Activated CD8-positive, alpha-beta T cell treated with anti-CD3 and anti-CD28 coated beads for 36 hours (primary cell): ENCODE data around the gene NR5A2. TPM values are rescaled to one million over a fixed set of nuclear protein-coding genes. Genes with fewer than 3 reads are reported as not detected.

Experiments used
- ATAC-seq: fragments of 200-7000 bp; cut with Tn5 transposase; one replicate; pipeline ENCODE4 v1.10.0; 2021; ENCODE audit warnings: mild to moderate bottlenecking, moderate library complexity
- CTCF ChIA-PET: fragments of 350-600 bp; sonication (Branson Sonifier 250); formaldehyde crosslinking; loops from one replicate; lab custom pipeline; 2021; ENCODE audit warnings: antibody characterized with exemption; lab: Charles Lee
- POLR2A ChIA-PET: fragments of 350-600 bp; sonication (Branson Sonifier 250); formaldehyde crosslinking; loops from one replicate; lab custom pipeline; 2021; ENCODE audit warnings: antibody characterized with exemption; lab: Charles Lee
- DNase-seq: peaks from one replicate; pipeline ENCODE4 v3.0.0-alpha.2; 2020
- H3K27ac Mint-ChIP-seq: one replicate; pipeline ENCODE4 v1.8.0; 2021; ENCODE audit warnings: mild to moderate bottlenecking, mixed read lengths
- H3K27me3 Mint-ChIP-seq: one replicate; pipeline ENCODE4 v1.8.0; 2021; ENCODE audit warnings: mixed read lengths
- H3K36me3 Mint-ChIP-seq: one replicate; pipeline ENCODE4 v1.8.0; 2021; ENCODE audit warnings: low read depth, mixed read lengths
- H3K4me1 Mint-ChIP-seq: one replicate; pipeline ENCODE4 v1.8.0; 2021; ENCODE audit warnings: low read depth, mixed read lengths
- H3K4me3 Mint-ChIP-seq: one replicate; pipeline ENCODE4 v1.8.0; 2021; ENCODE audit warnings: mild to moderate bottlenecking, moderate library complexity, mixed read lengths
- H3K9me3 Mint-ChIP-seq: one replicate; pipeline ENCODE4 v1.8.0; 2021; ENCODE audit warnings: mixed read lengths
- CTCF ChIP-seq: fragments of 200-600 bp; IDR thresholded peaks from one replicate; pipeline ENCODE4 v1.8.0; 2022; ENCODE audit warnings: antibody characterized with exemption, mild to moderate bottlenecking
- intact Hi-C: fragments of 100-400 bp; cut with micrococcal nuclease; formaldehyde crosslinking; loops from one replicate; pipeline ENCODE4 v1.10.0; 2022
- total RNA-seq, 2 experiments: library from RNA; stranded (reverse); gene quantifications; one replicate each; pipeline ENCODE4 v1.2.3, GENCODE V29; 2021

Gene NR5A2
- total RNA-seq, 2 experiments from 2014 or later: not detected

GRCh38 chr1:200224315-200224714 is 196.8 kb downstream of the NR5A2 start:
- Mint-ChIP-seq H3K4me3 (no peak overlapping the region), H3K27ac (no peak overlapping the region), H3K9me3 (no peaks in the 10 kb centered on the region), H3K36me3 (no peaks in the 10 kb centered on the region), H3K4me1 (peaks cover 11% of the 10 kb centered on the region), H3K27me3 (peaks cover 9% of the 10 kb centered on the region)
- TF ChIP-seq CTCF: no peak
- ChIA-PET CTCF (no interaction called here), POLR2A (no interaction called here)
- intact Hi-C loops: no loop called here
- ATAC-seq: no peak
- no peak for DNase-seq

- TF ChIP-seq CTCF: no peak
- H3K4me1 Mint-ChIP-seq: peaks cover 11% of the 10 kb centered on the region
- no peak overlapping the region for H3K4me3 Mint-ChIP-seq
- intact Hi-C loops: no loop called here
- H3K27ac Mint-ChIP-seq: peak overlapping the region; percentile 21
- peak; percentile 70 for ATAC-seq
- POLR2A ChIA-PET: interaction anchor here (1.0 to 1.1 kb wide), 2 partner anchors 57 to 72 kb away, joined by 3 read pairs; no protein-coding TSS in a partner anchor
- H3K27me3 Mint-ChIP-seq: peaks cover 11% of the 10 kb centered on the region
- DNase-seq: peak; percentile 54
- no peaks in the 10 kb centered on the region for H3K9me3 Mint-ChIP-seq
- CTCF ChIA-PET: interaction anchor here (1.6 kb wide), 1 partner anchor 15 kb away, joined by 3 read pairs; no protein-coding TSS in a partner anchor
- H3K36me3 Mint-ChIP-seq: no peaks in the 10 kb centered on the region
Measured at GRCh38 chr1:200226268-200226968, 198.9 kb downstream of the NR5A2 start.

GRCh38 chr1:200226969-200227303 is 199.4 kb downstream of the NR5A2 start:
- Mint-ChIP-seq H3K27me3 (peaks cover 11% of the 10 kb centered on the region), H3K27ac (peak overlapping the region; percentile 21), H3K4me3 (no peak overlapping the region), H3K36me3 (no peaks in the 10 kb centered on the region), H3K9me3 (no peaks in the 10 kb centered on the region), H3K4me1 (peaks cover 11% of the 10 kb centered on the region)
- CTCF ChIA-PET: interaction anchor here (1.6 kb wide), 1 partner anchor 14 kb away, joined by 3 read pairs; no protein-coding TSS in a partner anchor
- DNase-seq: no peak
- TF ChIP-seq CTCF: no peak
- ATAC-seq: no peak
- POLR2A ChIA-PET: interaction anchor here (1.0 kb wide), 1 partner anchor 58 kb away, joined by 3 read pairs; no protein-coding TSS in a partner anchor
- intact Hi-C loops: no loop called here
